ENCODE measurements around the gene SCAPER.

GRCh38 chr15:76368122-76368621 lies 537.0 kb downstream of the SCAPER start:
- TF ChIP-seq CTCF (IDR thresholded peaks at IDR 0.05; ENCODE audit: low read depth, low read length) (no peak), EZH2phosphoT487 (IDR thresholded peaks at IDR 0.05; ENCODE audit: low read depth) (no peak)

All from OCI-LY3 (cell line).